GM12878 (cell line): ENCODE measurements around the gene CACFD1. TPM values are rescaled to one million over a fixed set of nuclear protein-coding genes. Genes with fewer than 3 reads are reported as not detected.

ENCODE experiments used
- ATAC-seq: fragments of 200-7000 bp; cut with Tn5 transposase; 3 replicates; pipeline ENCODE4 v1.9.1; 2020; ENCODE audit warnings: mild to moderate bottlenecking, moderate library complexity
- BruUV-seq: library from RNA; stranded (reverse); fragments of 400-500 nt; replicated peaks from 2 replicates; lab custom pipeline; 2021; lab: Mats Ljungman, UMichigan
- CTCF ChIA-PET: fragments of 300-600 bp; sonication (Branson Sonifier 250); formaldehyde crosslinking; extraction: SDS; loops from one replicate; lab custom pipeline; 2021; ENCODE audit warnings: inconsistent platforms; lab: Yijun Ruan, JAX
- POLR2A ChIA-PET: fragments of 350-600 bp; formaldehyde crosslinking; extraction: SDS; loops from one replicate; lab custom pipeline; 2021; ENCODE audit warnings: inconsistent platforms; lab: Charles Lee
- RAD21 ChIA-PET: fragments of 300-600 bp; sonication (Branson Sonifier 250); formaldehyde crosslinking; loops from one replicate; lab custom pipeline; 2023; ENCODE audit warnings: antibody characterized with exemption; ENCODE audit not compliant: unreplicated experiment; lab: Charles Lee
- SMC1A ChIA-PET: fragments of 300-600 bp; sonication (Branson Sonifier 250); formaldehyde crosslinking; loops from one replicate; lab custom pipeline; 2023; ENCODE audit not compliant: unreplicated experiment, uncharacterized antibody; lab: Charles Lee
- DNase-seq: peaks from one replicate; pipeline ENCODE4 v3.0.0-alpha.2; 2011; ENCODE audit warnings: low read depth, low spot score
- FAIRE-seq: peaks from 3 replicates; lab custom pipeline; 2011; peaks lifted over from hg19 to GRCh38; lab: Jason Lieb, UNC
- H2AFZ ChIP-seq: 2 replicates; pipeline ENCODE4 v1.6.0; 2011; ENCODE audit warnings: low read depth, low read length, control low read depth; ENCODE audit not compliant: control insufficient read depth
- H3K27ac ChIP-seq: 2 replicates; pipeline ENCODE4 v1.5.1; 2011; ENCODE audit warnings: control low read depth; ENCODE audit not compliant: control insufficient read depth, insufficient read depth
- H3K27me3 ChIP-seq, 2 experiments: replicated peaks in 1 of 2; 2 replicates each; pipeline versions ENCODE4 v1.6.0 to v1.6.1; 2011; ENCODE audit warnings: low read length in 1 of 2; ENCODE audit not compliant: control insufficient read depth in 2 of 2, insufficient read depth in 2 of 2
- H3K36me3 ChIP-seq, 2 experiments: 2 replicates each; pipeline ENCODE4 v1.5.1; 2011; ENCODE audit warnings: low read length in 1 of 2; ENCODE audit not compliant: control insufficient read depth in 2 of 2, insufficient read depth in 2 of 2
- H3K4me1 ChIP-seq: 2 replicates; pipeline ENCODE4 v1.6.1; 2011; ENCODE audit warnings: mild to moderate bottlenecking, low read length, moderate library complexity, mixed read lengths; ENCODE audit not compliant: control insufficient read depth, insufficient read depth
- H3K4me2 ChIP-seq: 2 replicates; pipeline ENCODE4 v1.6.0; 2011; ENCODE audit warnings: control low read depth; ENCODE audit not compliant: control insufficient read depth, insufficient read depth
- H3K4me3 ChIP-seq: fragments of 200-600 bp; sonication (generic); 2 replicates; pipeline ENCODE4 v1.5.1; 2016
- H3K79me2 ChIP-seq: 2 replicates; pipeline ENCODE4 v1.6.0; 2011; ENCODE audit warnings: low read length; ENCODE audit not compliant: control insufficient read depth, insufficient read depth
- H3K9ac ChIP-seq: 2 replicates; pipeline ENCODE4 v1.8.0; 2011; ENCODE audit warnings: low read length, control low read depth, mixed read lengths; ENCODE audit not compliant: control insufficient read depth, insufficient read depth
- H3K9me3 ChIP-seq: replicated peaks from 3 replicates; pipeline ENCODE4 v1.5.1; 2011; ENCODE audit warnings: mild to moderate bottlenecking, low read length; ENCODE audit not compliant: control insufficient read depth, insufficient read depth
- H4K20me1 ChIP-seq: 2 replicates; pipeline ENCODE4 v1.6.0; 2011; ENCODE audit not compliant: control insufficient read depth, insufficient read depth
- CBX3 ChIP-seq: fragments of 200-600 bp; sonication (generic); IDR thresholded peaks from 2 replicates; pipeline ENCODE4 v1.6.1; 2016; ENCODE audit warnings: low read depth, borderline replicate concordance
- CREM ChIP-seq: IDR thresholded peaks from 2 replicates; pipeline ENCODE4 v1.6.1; 2014; ENCODE audit warnings: antibody characterized with exemption, low read depth
- CUX1 ChIP-seq: IDR thresholded peaks from 2 replicates; pipeline ENCODE4 v1.6.1; 2012; ENCODE audit warnings: improper control_type of control experiment, low read depth, low read length; ENCODE audit not compliant: insufficient replicate concordance
- GATAD2B ChIP-seq: fragments of 450-650 bp; conservative IDR thresholded peaks from 2 replicates; pipeline ENCODE4 v1.6.1; 2017; ENCODE audit warnings: low read depth, mild to moderate bottlenecking, moderate library complexity
- HCFC1 ChIP-seq: fragments of 150-350 bp; IDR thresholded peaks from 2 replicates; pipeline ENCODE4 v1.6.1; 2014; ENCODE audit warnings: low read length
- NBN ChIP-seq: fragments of 450-650 bp; IDR thresholded peaks from 2 replicates; pipeline ENCODE4 v1.6.1; 2016
- PKNOX1 ChIP-seq: fragments of 450-650 bp; IDR thresholded peaks from 2 replicates; pipeline ENCODE4 v1.6.1; 2016; ENCODE audit warnings: mild to moderate bottlenecking
- PML ChIP-seq: IDR thresholded peaks from 2 replicates; pipeline ENCODE4 v1.6.1; 2012; ENCODE audit warnings: low read length, inconsistent platforms
- RELA ChIP-seq: fragments of 450-650 bp; IDR thresholded peaks from 2 replicates; pipeline ENCODE4 v1.8.0; 2014; ENCODE audit warnings: borderline replicate concordance; ENCODE audit not compliant: partially characterized antibody
- SMC3 ChIP-seq: IDR thresholded peaks from 2 replicates; pipeline ENCODE4 v1.6.1; 2011; ENCODE audit warnings: low read length, improper control_type of control experiment, borderline replicate concordance
- STAT1 ChIP-seq: fragments of 450-650 bp; conservative IDR thresholded peaks from 2 replicates; pipeline ENCODE4 v1.6.1; 2014; ENCODE audit warnings: antibody characterized with exemption, mild to moderate bottlenecking
- TCF12 ChIP-seq: IDR thresholded peaks from 2 replicates; pipeline ENCODE4 v1.6.1; 2011; ENCODE audit warnings: low read depth, mild to moderate bottlenecking, low read length
- WGBS: methylation state at CpG from one replicate; pipeline ENCODE4 v1.1.6; 2016; ENCODE audit warnings: low lambda C conversion rate; ENCODE audit not compliant: insufficient replicate concordance, insufficient coverage; ENCODE audit errors: missing lambda C conversion rate; 5-methylcytosine and 5-hydroxymethylcytosine counted together
- in situ Hi-C: fragments of 300-500 bp; cut with MboI; formaldehyde crosslinking; loops from 9 replicates; pipeline ENCODE4 v1.14.3; 2018; ENCODE audit warnings: mixed read lengths
- intact Hi-C: fragments of 100-400 bp; cut with micrococcal nuclease; formaldehyde crosslinking; loops from one replicate; pipeline ENCODE4 v1.14.2; 2022; ENCODE audit not compliant: unreplicated experiment
- polyA plus RNA-seq, 11 experiments: library from polyadenylated mRNA; depleted of rRNA in 4 of 11; unstranded in 6 of 11; stranded (reverse) in 5 of 11; fragments of >200 nt; fragmentation: Nextera tagmentation in 4 of 11; fragmentation: Illumina TruSeq in 1 of 11; extraction: Ambion mirVana in 4 of 11; extraction: Trizol in 1 of 11; gene quantifications; 1 replicate in 1 of 11; 2 replicates in 10 of 11; pipeline versions ENCODE4 v1.2.1 to v1.2.3, GENCODE V29; 2011 to 2016; ENCODE audit warnings: inconsistent platforms in 2 of 11, missing spikeins in 2 of 11, low read depth in 1 of 11
- total RNA-seq, 4 experiments: library from RNA; depleted of rRNA in 3 of 4; stranded (reverse); fragments of >200 nt in 3 of 4; fragmentation: Illumina TruSeq in 1 of 4; extraction: Trizol in 1 of 4; gene quantifications; 2 replicates each; pipeline versions ENCODE4 v1.2.1 to v1.2.3, GENCODE V29; 2013 to 2021
- TF ChIP-seq, protein P1 (sequence below): fragments of 450-650 bp; formaldehyde crosslinking; IDR thresholded peaks from 2 replicates; pipeline ENCODE4 v1.5.0; 2022; ENCODE audit warnings: mild to moderate bottlenecking, missing genetic modification characterization

CACFD1 gene
- total and polyA plus RNA-seq, 10 of the 15 experiments (the other 5 are each of a cell fraction or from before 2014, with no cell fraction given), result 0.09 to 5.8 (median 1.4) TPM; not detected in 1

DNA sequence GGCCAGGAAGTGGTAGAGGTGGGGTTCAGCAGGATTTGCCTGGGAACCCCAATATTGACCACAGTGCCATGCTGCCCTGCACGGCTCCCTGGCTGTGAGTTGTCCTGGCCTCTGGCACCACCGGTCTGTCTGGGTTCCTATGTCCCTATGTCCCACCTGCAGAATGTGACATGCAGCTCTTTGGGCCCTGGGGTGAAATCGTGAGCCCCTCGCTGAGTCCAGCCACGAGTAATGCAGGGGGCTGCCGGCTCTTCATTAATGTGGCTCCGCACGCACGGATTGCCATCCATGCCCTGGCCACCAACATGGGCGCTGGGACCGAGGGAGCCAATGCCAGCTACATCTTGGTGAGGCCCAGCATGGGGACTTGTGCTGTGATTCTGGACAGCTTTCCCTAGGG is 2.0 kb upstream of the CACFD1 start:
- no peak overlapping the region for H3K9ac ChIP-seq
- ATAC-seq (no peak), DNase-seq (no peak), FAIRE-seq (no peak)
- SMC1A ChIA-PET, result interaction anchor here (1.3 kb wide), 1 partner anchor 80 kb away, joined by 3 read pairs; no protein-coding TSS in a partner anchor
- no TSS peak for BruUV-seq
- in situ Hi-C loops (no loop called here), intact Hi-C loops (no loop called here)
- no peak overlapping the region for H3K27ac ChIP-seq
- H3K36me3 ChIP-seq, result no peaks in the 10 kb centered on the region
- no peaks in the 10 kb centered on the region for H4K20me1 ChIP-seq
- CTCF ChIA-PET, result interaction anchor here (1.8 kb wide), 1 partner anchor 29 kb away, joined by 7 read pairs; no protein-coding TSS in a partner anchor
- no peak overlapping the region for H3K4me3 ChIP-seq
- no peaks in the 10 kb centered on the region; a peak in 2 of 4 replicates for H3K27me3 ChIP-seq
- no peak overlapping the region for H2AFZ ChIP-seq
- POLR2A ChIA-PET, result no interaction called here
- H3K4me1 ChIP-seq, result peaks cover 9% of the 10 kb centered on the region
- no peak overlapping the region for H3K4me2 ChIP-seq
- H3K9me3 ChIP-seq, result no peaks in the 10 kb centered on the region
- 64% methylated on average over 11 of the region's 11 CpGs for WGBS
- RAD21 ChIA-PET, result interaction anchor here (1.3 kb wide), 1 partner anchor 42 kb away, joined by 3 read pairs; no protein-coding TSS in a partner anchor
- no peaks in the 10 kb centered on the region for H3K79me2 ChIP-seq
- TF ChIP-seq GATAD2B (no peak), NBN (no peak), CREM (no peak), SMC3 (no peak), HCFC1 (no peak), STAT1 (no peak), CBX3 (no peak), CUX1 (no peak), PKNOX1 (no peak), PML (no peak), TCF12 (no peak), RELA (no peak)
- TF ChIP-seq, protein P1, sequence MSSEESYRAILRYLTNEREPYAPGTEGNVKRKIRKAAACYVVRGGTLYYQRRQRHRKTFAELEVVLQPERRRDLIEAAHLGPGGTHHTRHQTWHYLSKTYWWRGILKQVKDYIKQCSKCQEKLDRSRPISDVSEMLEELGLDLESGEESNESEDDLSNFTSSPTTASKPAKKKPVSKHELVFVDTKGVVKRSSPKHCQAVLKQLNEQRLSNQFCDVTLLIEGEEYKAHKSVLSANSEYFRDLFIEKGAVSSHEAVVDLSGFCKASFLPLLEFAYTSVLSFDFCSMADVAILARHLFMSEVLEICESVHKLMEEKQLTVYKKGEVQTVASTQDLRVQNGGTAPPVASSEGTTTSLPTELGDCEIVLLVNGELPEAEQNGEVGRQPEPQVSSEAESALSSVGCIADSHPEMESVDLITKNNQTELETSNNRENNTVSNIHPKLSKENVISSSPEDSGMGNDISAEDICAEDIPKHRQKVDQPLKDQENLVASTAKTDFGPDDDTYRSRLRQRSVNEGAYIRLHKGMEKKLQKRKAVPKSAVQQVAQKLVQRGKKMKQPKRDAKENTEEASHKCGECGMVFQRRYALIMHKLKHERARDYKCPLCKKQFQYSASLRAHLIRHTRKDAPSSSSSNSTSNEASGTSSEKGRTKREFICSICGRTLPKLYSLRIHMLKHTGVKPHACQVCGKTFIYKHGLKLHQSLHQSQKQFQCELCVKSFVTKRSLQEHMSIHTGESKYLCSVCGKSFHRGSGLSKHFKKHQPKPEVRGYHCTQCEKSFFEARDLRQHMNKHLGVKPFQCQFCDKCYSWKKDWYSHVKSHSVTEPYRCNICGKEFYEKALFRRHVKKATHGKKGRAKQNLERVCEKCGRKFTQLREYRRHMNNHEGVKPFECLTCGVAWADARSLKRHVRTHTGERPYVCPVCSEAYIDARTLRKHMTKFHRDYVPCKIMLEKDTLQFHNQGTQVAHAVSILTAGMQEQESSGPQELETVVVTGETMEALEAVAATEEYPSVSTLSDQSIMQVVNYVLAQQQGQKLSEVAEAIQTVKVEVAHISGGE (CRISPR knock-in tag), result no peak
